Renal cortical epithelial cell (primary cell): ENCODE measurements around the gene GLRA2. TPM values are rescaled to one million over a fixed set of nuclear protein-coding genes. Genes with fewer than 3 reads are reported as not detected.

Experiments
- DNase-seq: peaks from one replicate; pipeline ENCODE4 v3.0.0-alpha.2; 2011; ENCODE audit warnings: low read depth
- total RNA-seq: library from RNA; depleted of rRNA; stranded (reverse); fragments of >200 nt; gene quantifications from 2 replicates; pipeline ENCODE4 v1.2.3, GENCODE V29; 2014

Gene GLRA2
- under 0.01 and 0.10 TPM in 2 replicates for total RNA-seq

DNA sequence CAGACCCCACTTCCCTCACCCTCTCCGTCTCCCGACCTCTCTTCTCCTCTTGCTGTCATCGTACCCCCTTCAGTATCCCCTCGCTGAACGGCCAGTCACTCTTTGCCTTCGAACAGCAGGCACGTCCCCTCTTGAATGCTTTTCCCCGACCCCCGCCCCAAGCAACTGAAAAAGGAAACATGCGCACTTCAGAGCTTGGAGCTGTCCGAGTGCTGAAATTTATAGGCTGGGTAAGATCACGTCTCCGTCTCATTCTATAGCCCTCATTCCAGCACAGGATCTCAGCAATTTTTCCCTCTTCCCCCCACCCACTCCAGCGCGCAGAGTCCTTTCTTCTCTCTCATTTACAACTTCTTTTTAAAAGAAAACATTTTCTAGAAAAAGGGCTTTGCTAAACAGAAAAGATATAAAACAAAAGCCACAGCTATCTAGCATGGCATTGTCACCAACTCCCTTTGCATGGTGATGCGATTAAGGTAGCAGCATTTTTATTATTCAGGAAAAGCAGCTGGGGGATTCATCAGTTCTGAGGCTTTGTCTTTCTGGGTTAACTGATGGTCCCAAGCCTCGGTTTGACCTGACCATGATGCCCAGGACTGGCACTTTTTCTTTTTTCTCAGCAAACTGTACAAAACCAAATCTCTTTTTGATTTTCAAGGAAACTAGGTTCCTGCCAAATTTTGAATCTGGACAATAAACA lies at the start of gene GLRA2:
GLRA2 (plus strand) TSS at position 247 of the 700 bp plus-strand sequence. CDS start 522 bp downstream, outside the sequence.
- DNase-seq: peak; percentile 0

DNA sequence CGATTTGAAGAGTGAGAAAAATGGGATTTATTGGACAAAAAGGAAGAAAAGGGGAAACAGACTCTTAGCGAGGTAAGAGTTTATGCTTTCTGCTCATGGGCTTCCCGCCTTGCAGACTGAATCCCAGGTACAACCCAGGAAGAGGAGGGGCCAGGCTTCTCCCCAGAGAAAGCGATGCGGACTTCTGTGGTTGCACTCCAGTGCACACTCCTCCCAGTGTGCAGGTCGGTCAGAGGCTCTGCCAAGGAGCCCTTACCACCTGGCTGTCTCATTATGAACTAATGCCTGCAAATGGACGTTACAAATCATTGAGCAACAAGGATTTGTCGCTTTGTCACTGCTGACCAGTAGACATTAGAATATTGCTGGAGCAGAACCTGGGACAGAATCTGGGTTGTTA lies 39.9 kb upstream of the GLRA2 start:
- DNase-seq: peak; percentile 55

DNA sequence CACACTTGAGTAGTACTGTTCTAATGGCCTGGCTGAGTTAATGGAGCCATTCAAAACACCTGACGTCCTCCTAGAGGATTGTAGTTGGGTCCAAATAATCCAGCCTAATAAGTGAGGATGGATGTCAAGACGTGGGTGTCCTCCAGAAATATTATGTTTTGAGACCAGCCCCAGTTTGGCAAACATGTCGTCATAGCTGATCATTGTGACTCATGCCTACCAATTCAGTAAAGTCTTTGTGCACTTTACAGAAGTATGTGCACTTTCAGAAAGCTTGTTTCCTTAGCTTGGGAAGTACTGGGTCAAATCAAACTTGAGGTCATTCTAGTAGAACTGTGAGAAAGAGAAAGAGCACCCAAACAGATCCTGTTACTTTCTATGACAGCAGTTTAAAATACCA lies 37.6 kb upstream of the GLRA2 start:
- DNase-seq: peak; percentile 48

DNA sequence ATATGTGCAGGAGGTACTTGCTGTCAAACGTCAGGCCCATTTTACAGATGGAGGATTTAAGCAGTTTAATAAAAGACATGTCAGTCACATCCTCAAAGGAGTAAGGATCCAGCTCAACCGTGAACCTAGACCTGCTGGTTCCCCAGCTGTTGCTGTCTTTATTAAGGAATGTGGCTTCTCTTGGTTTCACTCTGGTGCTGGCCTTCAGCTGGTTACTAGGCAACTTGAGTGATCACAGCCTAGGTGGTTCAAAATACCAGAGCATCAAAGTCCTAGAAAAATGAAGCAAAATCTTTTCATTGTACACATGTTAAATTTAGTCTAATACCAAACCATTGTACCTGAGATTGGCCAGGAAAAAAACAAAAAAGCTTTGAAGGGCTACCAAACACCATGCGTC lies 32.7 kb upstream of the GLRA2 start:
- peak; percentile 4 for DNase-seq

DNA sequence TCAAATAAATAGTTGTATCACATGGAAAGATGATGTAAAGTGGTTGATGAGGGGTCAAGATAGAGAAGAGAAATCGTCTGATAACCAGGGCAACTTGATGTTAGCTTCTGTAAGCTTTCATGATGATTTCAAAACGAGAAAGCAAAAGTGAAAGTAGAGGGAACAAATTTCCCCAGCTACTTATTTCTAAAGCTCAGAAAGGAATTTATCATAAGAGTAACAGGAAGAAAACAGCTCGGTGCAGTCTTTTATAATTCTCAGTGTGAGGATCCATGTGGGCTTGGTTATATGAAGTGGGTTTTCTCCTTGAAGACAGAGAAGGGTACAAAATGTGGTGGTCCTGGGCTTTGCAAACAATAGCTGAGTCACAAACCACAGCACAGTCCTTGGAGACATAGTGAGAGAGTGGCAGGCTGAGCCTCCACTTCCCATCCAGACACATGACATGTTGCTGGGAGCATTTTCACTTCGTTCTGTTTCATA lies 32.1 kb upstream of the GLRA2 start:
- DNase-seq: peak; percentile 15

DNA sequence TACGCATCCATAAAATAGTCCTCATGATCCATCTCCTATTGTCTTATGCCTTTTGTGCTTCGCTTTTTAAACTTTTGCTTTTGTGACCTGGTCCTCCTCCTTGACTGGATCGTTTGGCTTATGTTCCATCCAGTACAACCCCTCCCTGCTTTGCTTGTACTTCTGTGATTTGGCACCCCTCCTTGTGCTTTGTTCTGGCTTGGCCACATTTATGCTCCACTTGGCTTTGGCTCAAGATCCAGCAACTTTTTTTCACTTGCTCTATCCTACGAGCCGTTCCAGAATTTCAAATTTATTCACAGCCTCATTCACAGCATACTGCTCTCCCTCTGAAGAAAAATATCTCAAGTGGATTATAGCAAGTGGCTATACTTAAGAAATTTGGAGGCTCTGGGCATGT lies 28.0 kb upstream of the GLRA2 start:
- DNase-seq: no peak

DNA sequence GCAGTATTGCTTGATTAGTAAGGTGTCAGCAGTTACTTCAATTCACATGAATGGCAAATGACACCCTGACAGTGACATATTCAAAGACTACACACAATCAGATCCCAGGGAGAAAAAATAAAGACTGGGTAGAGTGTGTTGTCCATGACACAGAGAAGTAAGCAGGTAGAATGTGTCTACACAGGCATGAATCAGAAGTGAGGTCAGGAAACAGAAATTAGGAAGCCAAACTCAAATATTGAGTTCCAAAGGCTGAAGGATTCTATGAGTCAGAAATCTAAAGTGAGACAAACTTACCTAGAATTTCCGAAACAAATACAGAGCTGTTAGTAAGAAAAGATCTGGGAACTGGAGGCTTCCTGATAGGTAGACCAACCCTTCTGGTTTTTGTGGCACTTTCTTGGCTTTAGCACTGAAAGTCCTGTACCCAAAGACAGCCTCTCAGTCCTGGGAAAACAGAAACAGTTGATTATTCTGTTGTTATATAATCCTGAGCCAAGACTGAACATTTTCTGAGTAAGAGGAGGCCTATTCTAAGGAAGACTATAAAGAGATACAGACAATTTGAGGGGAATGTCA lies 24.3 kb upstream of the GLRA2 start:
- DNase-seq: peak; percentile 20

DNA sequence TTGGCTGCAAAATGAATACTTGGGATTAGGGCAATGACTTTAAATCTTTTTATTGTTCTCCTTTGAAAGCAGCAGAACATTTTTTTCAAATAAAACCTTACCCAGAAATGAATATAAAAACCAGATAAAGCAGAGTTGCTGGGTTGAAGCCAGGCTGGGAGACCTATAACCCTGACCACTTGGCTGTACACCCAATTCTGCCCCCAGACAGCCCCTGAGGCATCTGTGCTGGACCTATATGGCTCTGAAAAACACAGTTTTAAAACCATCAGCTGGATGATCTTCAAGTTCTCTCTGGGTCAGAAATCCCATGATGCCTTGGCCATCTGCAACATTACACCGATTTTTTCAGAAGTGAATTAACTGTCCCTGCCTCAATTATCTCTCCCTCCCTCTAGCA lies 23.7 kb upstream of the GLRA2 start:
- DNase-seq: no peak

DNA sequence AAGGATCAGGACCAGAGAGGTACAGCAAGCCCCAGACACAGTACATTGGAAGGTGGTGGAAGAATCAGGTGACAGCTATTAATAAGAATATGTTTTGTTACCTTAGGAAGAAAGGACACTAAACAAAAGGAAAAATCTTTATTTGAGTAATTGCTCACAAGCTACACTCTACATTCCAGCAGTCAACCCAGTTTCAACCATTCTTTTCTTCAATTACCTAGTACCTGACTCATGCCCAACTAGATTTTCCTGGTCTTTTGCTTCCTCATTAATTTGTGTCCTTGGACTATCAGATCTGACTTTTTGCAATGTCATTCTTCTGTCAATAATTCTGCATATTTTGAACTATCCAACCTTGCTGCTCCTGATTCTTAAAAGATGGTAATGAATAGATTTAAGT lies 22.5 kb upstream of the GLRA2 start:
- DNase-seq: peak; percentile 22

DNA sequence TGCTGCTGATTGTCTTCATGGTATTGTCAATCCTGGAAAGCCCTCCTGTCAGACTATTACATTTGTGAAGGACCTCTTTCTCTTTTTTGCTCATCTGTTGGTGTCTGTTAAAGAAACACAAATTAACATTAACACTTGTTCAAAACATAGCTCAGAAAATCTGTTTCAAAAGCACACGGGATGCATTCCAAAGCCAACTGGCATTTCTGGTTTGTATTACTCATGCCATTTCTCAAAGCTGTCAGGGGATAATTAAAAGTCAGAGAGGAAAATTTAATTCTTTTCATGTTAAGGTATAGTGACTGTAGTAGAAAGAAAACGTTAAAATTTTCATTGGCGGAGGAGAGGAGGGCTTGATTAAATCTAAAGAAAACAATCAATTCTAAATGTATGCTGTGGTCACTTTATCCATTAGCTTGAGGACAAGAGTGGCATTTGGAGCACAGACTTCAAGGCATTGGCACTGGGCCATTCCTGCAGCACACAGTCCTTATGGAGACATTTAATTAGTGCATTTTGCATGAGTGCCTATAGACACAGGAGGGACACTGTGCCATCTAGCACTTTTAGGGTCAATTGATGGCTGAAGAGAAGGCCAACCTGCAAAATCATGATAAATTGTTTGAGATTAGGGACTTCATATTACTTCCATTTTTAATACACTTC lies 21.2 kb upstream of the GLRA2 start:
- peak; percentile 27 for DNase-seq

DNA sequence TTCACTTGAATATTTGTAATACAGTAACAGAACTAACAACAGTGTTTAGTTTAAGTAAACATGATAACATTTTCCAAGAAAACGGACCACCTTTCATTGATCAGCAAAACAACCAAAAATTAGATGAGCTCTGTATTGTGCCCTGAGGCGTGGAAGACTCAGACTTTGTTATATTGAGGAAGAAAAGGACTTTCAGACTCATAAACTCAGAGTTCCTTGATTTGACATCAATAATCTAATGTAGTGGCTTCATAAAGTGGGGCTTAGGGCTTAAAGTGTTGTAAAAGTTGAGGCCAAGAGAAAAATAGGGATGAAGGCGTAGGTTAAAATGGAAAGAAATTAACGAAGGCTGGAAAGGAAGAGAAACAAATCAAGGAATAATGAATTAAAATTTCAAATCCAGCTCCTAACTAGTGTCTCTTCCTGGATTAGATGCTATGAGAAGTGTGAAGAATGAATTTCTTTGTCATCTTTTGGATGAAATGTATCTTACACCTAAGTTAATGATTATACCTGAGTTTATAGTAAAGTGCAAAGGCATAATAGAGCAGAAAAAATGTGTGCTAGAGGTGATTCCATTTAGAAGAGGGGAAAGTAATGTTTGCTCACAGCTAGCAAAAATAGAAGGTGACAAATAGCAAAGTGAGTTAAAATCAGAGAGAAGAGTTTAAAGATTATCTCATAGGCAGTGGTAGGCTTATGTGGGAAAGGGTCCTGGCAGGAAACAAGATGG lies 19.8 kb upstream of the GLRA2 start:
- DNase-seq: no peak

DNA sequence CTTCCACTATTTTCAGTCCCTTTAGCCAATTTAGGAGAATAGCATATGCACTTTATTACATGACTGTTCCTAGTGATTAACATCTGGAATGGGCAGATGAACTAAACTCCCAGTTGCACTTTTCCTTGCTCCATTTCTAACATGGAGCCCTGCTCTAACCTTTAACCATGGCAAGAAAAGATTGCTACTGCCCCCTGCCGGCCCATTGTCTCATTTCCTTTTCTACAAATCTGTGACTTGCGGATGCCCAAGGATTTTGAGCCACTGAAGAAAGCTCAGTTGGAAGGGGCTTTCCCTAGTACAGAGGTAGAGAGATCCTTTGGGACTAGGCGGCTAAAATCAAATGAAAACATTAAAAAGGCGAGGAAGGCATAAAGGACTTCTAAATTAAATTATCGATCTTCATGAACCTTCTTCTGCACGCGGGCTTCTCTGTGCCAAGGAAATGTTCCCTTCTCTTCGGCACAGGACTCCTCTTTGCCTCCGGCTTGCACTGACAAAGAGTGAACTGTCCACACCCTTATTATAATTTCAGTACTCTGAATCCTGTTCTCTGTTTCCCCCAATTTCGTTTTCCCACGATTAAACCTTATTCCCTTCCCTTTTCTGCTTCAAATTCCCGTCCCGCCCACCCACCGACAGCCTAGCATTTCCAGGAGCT lies 577 bp upstream of the GLRA2 start:
- peak; percentile 13 for DNase-seq

DNA sequence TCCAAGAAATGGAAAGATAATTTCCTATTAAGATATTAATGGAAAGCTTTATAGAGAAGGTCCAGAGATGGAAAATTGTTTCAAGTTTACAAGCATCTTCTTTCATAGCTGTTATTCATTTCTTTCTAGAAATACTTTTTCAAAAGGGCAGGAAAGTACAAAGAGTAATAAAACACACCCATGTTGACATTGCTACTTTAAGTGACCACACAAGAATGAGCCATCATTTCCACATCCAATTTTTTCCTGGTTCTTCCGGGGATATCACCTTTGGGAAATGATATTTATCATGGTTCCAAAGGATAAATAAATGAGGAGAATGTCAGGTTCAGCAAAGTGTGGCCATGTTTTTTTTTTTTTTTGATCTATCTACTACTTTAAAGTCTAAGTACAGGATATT lies 4.5 kb downstream of the GLRA2 start:
- no peak for DNase-seq

DNA sequence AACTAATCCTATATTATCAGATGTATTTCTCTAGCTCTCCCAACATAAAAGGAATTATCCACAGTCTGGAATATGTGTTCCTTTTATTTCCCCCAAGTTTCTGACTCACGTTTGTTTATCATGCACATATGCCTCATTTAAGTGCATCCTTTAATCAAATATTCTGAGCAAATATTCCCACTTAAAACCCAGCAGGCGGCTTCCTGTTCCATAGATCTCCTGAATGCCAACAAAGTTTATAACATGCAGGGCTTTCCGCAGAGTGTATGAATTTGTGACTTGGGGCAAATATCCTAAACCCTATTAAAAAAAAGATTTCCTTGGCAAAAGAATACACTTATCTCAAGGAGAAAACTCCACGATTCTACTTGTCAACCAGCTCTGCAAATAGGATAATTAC lies 16.9 kb downstream of the GLRA2 start:
- no peak for DNase-seq

DNA sequence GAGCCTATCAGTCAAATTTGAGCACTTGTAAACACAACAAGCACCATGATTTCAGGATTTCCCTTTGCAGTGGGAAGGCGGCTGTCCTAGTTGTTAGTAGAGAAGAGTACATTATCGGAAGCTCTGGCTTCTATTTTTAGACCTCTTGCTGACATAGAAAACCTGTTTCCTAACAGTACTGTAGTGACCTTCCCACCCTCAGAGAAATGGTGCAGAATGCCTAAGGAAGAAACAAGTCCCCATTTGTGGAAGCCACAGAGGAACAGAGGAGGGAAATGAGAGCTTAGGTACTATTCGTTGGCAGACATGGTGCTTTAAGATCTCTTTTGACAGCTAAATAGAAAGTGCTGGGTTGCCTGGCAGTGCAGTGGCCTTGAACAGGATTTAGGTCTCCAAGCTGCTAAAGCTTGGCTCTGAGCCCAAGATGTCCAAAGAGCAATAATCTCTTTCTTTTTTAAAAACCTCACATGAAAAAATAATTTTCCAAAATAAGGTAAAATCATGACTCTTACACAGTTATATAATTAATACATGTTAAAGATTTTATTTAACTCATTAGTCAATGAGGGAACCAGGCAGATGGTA lies 24.9 kb downstream of the GLRA2 start:
- DNase-seq: no peak

DNA sequence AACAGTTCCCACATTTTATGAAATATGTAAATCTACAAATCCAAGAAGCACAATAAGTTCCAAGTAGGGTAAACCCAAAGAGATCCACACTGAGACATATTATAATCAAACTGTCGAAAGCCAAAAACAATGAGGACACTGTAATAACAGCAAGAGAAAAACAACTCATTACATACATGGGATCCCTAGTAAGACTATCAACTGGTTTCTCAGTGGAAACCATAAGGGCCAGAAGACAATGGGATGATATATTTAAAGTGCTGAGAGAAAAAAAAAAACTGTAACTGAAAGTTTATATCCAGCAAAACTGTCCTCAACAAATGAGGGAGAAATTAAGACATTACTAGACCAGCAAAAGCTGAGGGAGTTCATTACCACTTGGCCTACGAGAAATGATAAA lies 34.7 kb downstream of the GLRA2 start:
- no peak for DNase-seq

DNA sequence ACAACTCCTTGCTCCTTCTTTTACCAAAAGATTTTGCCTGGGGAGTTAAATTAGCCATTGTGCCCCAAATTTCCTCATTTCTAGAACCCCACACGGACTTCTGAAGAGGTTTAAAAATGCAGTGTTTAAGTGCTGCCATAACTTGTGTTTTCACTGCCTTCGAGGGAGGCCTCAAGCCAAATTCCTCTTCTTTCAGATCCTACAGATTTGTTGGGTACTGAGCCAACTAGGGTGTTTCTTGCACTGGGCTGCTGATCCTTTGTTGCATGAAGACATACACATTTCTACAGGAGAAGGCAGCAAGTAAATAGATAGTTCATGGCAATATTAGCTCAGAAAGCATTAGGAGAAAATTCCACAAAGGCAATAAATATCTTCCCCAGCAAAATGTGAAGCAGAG lies 43.8 kb downstream of the GLRA2 start:
- no peak for DNase-seq

DNA sequence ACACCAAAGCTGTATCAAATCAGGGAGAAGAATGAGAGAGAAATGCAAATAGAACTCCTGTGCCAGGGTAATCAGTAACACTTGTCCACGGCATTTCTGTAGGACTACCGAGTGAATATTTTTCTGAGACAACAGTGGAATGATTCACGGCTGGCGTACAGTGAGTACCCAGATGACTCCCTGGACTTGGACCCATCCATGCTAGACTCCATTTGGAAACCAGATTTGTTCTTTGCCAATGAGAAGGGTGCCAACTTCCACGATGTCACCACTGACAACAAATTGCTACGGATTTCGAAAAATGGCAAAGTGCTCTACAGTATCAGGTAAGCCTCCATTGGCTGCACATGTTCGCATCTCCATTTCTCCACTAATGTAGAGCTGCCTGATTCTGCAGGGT lies 51.7 kb downstream of the GLRA2 start:
- no peak for DNase-seq

DNA sequence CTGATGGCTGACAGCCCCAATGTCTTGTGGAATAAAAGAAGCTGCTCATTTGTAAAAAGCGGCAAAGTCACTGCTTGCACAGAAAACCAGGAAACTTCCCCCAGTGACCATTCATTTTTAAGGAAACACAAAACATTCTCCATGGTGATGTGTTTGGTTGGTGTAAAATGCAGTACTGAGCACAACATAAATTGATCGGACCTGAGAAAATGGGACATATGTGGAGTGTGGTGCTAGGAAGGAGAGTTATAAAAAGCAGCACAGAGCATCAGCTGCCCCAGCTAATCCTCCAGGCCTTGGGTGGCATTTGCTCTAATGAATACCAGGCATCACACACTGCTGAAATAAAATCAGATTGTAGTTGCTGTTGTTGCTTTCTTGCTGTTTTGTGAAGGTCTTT lies 55.2 kb downstream of the GLRA2 start:
- DNase-seq: no peak

DNA sequence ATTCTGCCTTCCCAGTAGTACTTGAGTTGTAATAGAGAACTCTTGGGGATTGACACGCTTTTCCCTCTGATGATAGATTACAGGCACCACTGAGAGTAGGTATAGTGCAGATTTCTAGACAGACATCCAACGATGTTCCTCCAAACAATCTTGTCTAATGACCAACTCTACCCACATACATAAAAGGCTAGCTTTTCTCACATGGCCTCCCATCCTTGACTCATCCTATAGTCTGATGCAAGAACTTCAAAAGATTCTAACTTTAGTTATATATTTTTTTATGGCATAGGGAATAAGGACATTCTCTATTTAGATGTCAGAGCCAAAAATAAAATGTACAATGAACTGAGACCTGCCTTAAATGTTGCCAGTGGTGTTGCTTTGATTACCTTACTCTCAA lies 60.9 kb downstream of the GLRA2 start:
- DNase-seq: no peak

DNA sequence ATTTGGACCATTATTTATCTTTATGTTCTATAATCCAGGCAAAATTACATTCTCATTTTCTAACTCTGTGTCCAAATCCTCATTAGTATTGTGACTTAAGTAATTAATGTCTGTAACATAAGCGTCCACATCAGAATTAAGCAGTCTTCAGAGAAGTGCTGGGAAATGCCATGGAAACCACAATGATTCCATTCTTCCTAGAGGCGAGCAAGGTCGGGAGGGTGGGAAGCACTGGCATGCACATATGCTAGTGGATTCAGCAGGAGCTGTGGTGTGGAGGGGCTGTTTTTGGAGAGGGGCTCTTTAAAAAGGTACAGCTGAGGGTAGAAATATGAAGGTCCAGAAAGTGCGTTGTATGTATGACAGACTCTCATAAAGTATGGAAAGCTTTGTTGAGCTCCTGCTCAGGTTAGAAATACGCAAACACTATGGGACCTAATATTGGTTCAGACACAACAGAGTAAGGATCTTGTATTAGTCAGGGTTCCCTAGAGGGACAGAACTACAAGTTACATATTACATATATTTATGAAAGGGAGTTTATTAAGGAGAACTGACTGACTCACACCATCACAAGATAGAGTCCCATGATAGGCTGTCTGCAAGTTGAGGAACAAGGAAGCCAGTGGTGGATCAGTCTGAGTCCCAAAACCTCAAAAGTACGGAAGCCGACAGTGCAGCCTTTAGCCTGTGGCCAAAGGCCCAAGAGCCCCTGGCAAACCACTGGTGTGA lies 61.5 kb downstream of the GLRA2 start:
- no peak for DNase-seq
